Stomach smooth muscle (tissue), 2 donors: ENCODE measurements around the gene TBKBP1.
"Not testable (repeated sequence)": the region's sequence is repeated elsewhere in the genome, so short reads cannot be mapped to it uniquely, and the experiment has no call there.

Experiments
- H3K27ac ChIP-seq: one replicate; pipeline ENCODE4 v1.7.0; 2013; ENCODE audit warnings: mild to moderate bottlenecking, low read length, inconsistent platforms
- H3K27me3 ChIP-seq, 2 donors: one replicate each; pipeline ENCODE4 v1.7.0; 2013; ENCODE audit warnings: low read length in 2 of 2; ENCODE audit not compliant: insufficient read depth in 2 of 2, control insufficient read depth in 1 of 2
- H3K36me3 ChIP-seq, 2 donors: one replicate each; pipeline ENCODE4 v1.7.0; 2013; ENCODE audit warnings: low read length in 2 of 2; ENCODE audit not compliant: control insufficient read depth in 2 of 2, insufficient read depth in 2 of 2
- H3K4me1 ChIP-seq: one replicate; pipeline ENCODE4 v1.7.0; 2013; ENCODE audit warnings: low read length; ENCODE audit not compliant: control insufficient read depth, insufficient read depth
- H3K4me3 ChIP-seq, 2 donors: one replicate each; pipeline ENCODE4 v1.7.0; 2013; ENCODE audit warnings: low read length in 2 of 2
- H3K9ac ChIP-seq, 2 donors: one replicate each; pipeline ENCODE4 v1.7.0; 2013; ENCODE audit warnings: low read length in 2 of 2, mild to moderate bottlenecking in 1 of 2
- H3K9me3 ChIP-seq, 2 donors: one replicate each; pipeline ENCODE4 v1.7.0; 2013; ENCODE audit warnings: low read length in 2 of 2; ENCODE audit not compliant: control insufficient read depth in 2 of 2
- donor health status: healthy.
- donor health status: Pancreatic carcinoma.

The TBKBP1 gene

DNA sequence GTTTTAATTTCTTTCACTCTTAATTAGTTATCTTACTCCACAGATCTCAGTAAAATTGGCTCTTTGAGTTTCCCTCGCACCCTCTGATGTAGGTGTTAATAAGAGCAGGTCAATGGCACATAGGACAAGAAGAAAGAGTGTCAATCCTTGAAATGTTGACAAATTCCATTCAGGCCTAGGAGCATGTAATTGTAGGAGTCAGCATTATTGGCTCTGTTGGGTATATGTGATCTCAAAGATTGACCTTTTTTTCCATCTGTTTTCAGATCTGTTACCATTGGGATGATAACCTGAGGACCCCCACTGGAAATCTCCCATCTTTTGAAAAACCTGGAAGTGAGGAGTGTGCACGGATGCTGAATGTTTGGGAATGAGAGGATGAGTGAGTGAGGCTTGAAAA lies 11.8 kb upstream of the TBKBP1 start:
- H3K9ac ChIP-seq = no peak overlapping the region
- H3K27ac ChIP-seq = no peak overlapping the region
- no peaks in the 10 kb centered on the region for H3K9me3 ChIP-seq
- H3K4me3 ChIP-seq = no peak overlapping the region
- H3K36me3 ChIP-seq = peaks cover 31 to 38% of the 10 kb centered on the region in 2 donors
- H3K4me1 ChIP-seq = no peaks in the 10 kb centered on the region
- no peaks in the 10 kb centered on the region for H3K27me3 ChIP-seq

DNA sequence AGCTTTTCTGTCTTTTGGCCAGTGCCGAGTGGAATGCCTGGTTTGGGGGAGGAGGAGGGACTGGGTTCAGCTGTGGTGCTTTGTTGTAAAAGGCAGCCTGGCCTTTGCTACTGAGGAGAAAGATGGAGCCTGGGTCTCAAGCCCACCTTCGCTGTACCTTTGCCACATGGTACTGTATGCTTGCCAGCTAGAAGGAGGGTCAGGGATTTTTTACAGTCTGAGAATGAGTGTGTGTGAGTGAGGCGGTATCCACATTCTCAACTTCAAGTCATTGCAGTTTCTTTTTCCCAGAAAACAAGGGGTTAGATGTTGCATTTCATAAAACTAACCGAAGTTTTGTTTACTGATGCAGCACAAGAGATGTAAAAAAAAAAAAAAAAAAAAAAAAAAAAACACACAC lies 11.2 kb upstream of the TBKBP1 start:
- peaks cover 26 to 37% of the 10 kb centered on the region in 2 donors for H3K36me3 ChIP-seq
- H3K27ac ChIP-seq, H3K27me3 ChIP-seq, H3K9ac ChIP-seq, H3K4me1 ChIP-seq, H3K9me3 ChIP-seq, H3K4me3 ChIP-seq: not testable (repeated sequence)

DNA sequence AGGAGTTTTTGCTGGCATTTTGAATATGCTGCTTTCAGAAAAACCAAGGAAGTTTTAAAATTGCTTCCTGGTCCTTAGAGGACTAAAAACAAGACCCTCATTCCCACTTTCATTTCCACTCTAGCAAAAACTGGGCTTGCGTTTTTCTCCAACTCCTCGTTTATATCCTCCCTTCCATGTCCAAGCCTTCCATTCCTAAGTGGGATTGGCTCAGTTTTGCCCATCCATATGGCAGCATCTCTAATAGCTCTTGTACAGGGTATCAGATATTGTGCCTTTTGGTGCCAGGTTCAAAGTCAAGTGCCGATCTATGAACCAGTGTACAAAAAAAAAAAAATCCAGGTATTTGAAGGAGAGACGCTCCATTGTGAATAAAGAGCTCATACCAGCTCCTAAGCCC lies 9.9 kb upstream of the TBKBP1 start:
- Histone ChIP-seq H3K27ac (no peak overlapping the region), H3K9me3 (no peaks in the 10 kb centered on the region), H3K9ac (no peak overlapping the region), H3K4me1 (peaks cover 4% of the 10 kb centered on the region), H3K27me3 (no peaks in the 10 kb centered on the region), H3K4me3 (no peak overlapping the region), H3K36me3 (peaks cover 18 to 28% of the 10 kb centered on the region in 2 donors)

DNA sequence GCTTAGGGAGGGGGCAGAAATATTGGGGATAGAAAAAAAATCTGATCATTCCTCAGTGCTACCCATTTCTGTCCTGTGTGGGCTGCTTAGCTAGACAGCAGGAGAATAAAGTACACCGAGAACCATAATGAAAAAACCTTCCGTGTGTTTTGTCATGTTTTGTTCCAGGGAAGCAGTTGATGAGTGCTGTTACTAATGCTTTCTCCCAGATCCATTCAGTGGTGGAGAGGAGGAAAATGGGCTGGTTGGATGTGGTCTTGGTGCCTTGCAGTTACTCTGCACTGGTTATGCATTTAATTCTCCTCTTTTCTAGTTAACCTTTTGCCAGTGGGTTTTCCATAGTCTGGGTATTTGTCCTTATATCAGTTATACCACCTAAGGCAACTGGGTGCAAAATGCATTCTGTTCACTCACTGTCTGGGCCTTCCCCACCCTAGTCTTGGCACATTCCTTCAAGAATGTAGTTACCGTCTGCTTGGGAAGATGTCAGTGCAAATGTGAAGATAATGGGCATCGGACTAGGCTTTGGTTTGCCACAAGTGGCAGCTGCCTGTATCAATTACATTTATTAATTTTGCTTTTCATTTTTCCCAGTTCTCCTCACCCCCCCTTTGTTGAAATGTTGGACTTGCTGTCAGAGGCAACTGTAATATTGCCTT lies 9.3 kb upstream of the TBKBP1 start:
- Histone ChIP-seq H3K27me3 (no peaks in the 10 kb centered on the region), H3K9me3 (no peaks in the 10 kb centered on the region), H3K36me3 (peaks cover 18 to 26% of the 10 kb centered on the region in 2 donors), H3K27ac (no peak overlapping the region), H3K4me1 (peaks cover 4% of the 10 kb centered on the region), H3K4me3 (no peak overlapping the region), H3K9ac (no peak overlapping the region)

DNA sequence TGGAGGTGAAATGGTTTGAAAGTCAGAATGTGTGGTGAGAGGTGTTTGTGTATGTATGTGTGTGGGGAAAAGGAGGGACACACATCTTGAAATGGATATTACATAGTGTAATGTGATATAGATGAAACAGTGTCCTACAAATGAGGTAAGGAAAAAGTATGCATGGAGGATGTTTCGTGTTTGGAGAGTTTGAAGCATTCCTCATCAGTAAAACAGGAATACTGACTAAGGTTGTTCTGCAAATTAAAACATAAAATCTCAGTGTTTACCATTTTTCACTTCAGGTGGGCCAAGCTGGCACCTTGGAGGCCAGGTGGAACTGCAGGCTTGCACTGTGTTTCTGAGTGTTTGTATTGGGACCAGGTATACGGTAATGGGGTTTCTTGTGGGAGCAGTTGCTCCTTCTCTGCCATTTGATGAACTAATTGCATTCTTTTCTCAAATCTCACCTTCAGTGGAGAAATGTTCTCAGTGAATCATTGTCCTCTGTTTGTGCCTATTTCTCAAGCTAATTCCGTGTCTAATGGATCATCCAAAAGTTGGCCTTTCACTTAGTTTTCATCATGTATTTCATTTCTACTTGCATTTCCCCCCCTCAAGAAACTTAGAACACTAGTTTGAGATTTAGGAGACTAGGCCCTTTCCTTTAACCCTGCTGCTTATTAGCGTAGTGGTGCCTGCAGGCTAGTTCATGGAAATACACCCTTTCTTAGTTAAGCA lies 8.2 kb upstream of the TBKBP1 start:
- Histone ChIP-seq H3K27ac (no peak overlapping the region), H3K27me3 (no peaks in the 10 kb centered on the region), H3K9ac (no peak overlapping the region), H3K4me1 (peaks cover 4% of the 10 kb centered on the region), H3K9me3 (no peaks in the 10 kb centered on the region), H3K36me3 (peaks cover 9 to 17% of the 10 kb centered on the region in 2 donors), H3K4me3 (no peak overlapping the region)

DNA sequence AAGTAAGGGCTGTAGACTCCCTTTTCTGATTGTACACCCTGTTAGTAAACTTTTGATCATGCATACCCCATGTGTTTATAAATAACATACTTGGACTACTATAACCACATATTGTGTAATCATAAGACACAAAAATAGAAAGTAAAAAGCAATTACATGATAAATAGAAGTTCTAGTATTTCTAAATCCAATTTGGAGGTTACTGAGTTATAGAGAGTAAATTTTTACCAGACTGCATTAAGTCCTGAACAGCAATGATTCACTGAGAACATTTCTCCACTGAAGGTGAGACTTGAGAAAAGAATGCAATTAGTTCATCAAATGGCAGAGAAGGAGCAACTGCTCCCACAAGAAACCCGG lies 7.7 kb upstream of the TBKBP1 start:
- H3K9ac ChIP-seq = no peak overlapping the region
- H3K9me3 ChIP-seq = no peaks in the 10 kb centered on the region
- no peak overlapping the region for H3K27ac ChIP-seq
- peaks cover 7 to 15% of the 10 kb centered on the region in 2 donors for H3K36me3 ChIP-seq
- peaks cover 4% of the 10 kb centered on the region for H3K4me1 ChIP-seq
- H3K27me3 ChIP-seq = no peaks in the 10 kb centered on the region
- no peak overlapping the region for H3K4me3 ChIP-seq

GRCh38 chr17:47686664-47687327 lies 7.2 kb upstream of the TBKBP1 start:
- H3K36me3 ChIP-seq = peaks cover 6 to 15% of the 10 kb centered on the region in 2 donors
- H3K9ac ChIP-seq = no peak overlapping the region
- H3K27ac ChIP-seq = peak overlapping the region; percentile 1
- H3K4me3 ChIP-seq = no peak overlapping the region
- H3K9me3 ChIP-seq = no peaks in the 10 kb centered on the region
- H3K27me3 ChIP-seq = no peaks in the 10 kb centered on the region
- peaks cover 4% of the 10 kb centered on the region for H3K4me1 ChIP-seq

DNA sequence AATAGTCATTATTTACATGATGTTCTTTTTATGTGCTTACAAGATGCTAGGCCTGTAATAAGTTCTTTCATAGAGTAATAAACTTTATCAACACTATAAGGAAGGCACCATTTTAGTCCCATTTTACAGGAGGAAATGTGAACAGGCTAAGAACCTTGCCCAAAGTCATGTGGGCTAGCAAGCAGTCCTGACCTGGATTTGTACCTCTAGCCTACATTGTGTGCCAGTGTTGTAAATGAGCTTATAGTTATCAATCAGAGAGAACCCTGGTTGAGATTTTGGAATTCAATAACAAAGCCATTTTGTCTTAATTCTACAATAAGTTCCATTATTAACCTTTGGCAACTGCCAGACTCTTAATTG lies 6.7 kb upstream of the TBKBP1 start:
- Histone ChIP-seq H3K27ac (peak overlapping the region; percentile 1), H3K9ac (no peak overlapping the region), H3K27me3 (no peaks in the 10 kb centered on the region), H3K9me3 (no peaks in the 10 kb centered on the region), H3K4me3 (no peak overlapping the region), H3K4me1 (peaks cover 4% of the 10 kb centered on the region), H3K36me3 (peaks cover under 1 to 10% of the 10 kb centered on the region in 2 donors)

GRCh38 chr17:47687748-47688147 lies 6.2 kb upstream of the TBKBP1 start:
- Histone ChIP-seq H3K9ac (no peak overlapping the region), H3K4me3 (no peak overlapping the region), H3K36me3 (peaks cover 0 to 6% of the 10 kb centered on the region in 2 donors), H3K27ac (peak overlapping the region; percentile 18), H3K9me3 (no peaks in the 10 kb centered on the region), H3K4me1 (peaks cover 4% of the 10 kb centered on the region), H3K27me3 (no peaks in the 10 kb centered on the region)

GRCh38 chr17:47690121-47690520 lies 3.8 kb upstream of the TBKBP1 start:
- Histone ChIP-seq H3K4me1 (peaks cover 17% of the 10 kb centered on the region), H3K27ac (no peak overlapping the region), H3K4me3 (no peak overlapping the region), H3K27me3 (no peaks in the 10 kb centered on the region), H3K36me3 (peaks cover 0 to 4% of the 10 kb centered on the region in 2 donors), H3K9me3 (no peaks in the 10 kb centered on the region), H3K9ac (no peak overlapping the region)
